ENCODE measurements around the gene PFKFB1. TPM values are rescaled to one million over a fixed set of nuclear protein-coding genes. Genes with fewer than 3 reads are reported as not detected.

PFKFB1 gene
- total RNA-seq, 1 experiment from 2014 or later, result 0.31 TPM

- no peak overlapping the region for H3K4me3 Mint-ChIP-seq (ENCODE audit: low read depth, unreplicated experiment)
- no peaks in the 10 kb centered on the region for H3K4me1 Mint-ChIP-seq (ENCODE audit: low read depth, unreplicated experiment)
- intact Hi-C loops (cut with micrococcal nuclease; ENCODE audit: unreplicated experiment), result no loop called here
- no TSS peak for BruUV-seq (replicated peaks)
- no peaks in the 10 kb centered on the region for H3K36me3 Mint-ChIP-seq (ENCODE audit: insufficient read depth, unreplicated experiment)
- CTCF ChIA-PET, result no interaction called here
- H3K9me3 Mint-ChIP-seq (ENCODE audit: low read depth, unreplicated experiment), result no peaks in the 10 kb centered on the region
- H3K27me3 Mint-ChIP-seq (ENCODE audit: unreplicated experiment), result no peaks in the 10 kb centered on the region
- no peak for DNase-seq
- H3K27ac Mint-ChIP-seq (ENCODE audit: unreplicated experiment), result no peak overlapping the region
- no peak for TF ChIP-seq CTCF (IDR thresholded peaks at IDR 0.05; ENCODE audit: unreplicated experiment)
These were observed 62.9 kb downstream of the PFKFB1 start for GRCh38 chrX:54931107-54931506.

DNA sequence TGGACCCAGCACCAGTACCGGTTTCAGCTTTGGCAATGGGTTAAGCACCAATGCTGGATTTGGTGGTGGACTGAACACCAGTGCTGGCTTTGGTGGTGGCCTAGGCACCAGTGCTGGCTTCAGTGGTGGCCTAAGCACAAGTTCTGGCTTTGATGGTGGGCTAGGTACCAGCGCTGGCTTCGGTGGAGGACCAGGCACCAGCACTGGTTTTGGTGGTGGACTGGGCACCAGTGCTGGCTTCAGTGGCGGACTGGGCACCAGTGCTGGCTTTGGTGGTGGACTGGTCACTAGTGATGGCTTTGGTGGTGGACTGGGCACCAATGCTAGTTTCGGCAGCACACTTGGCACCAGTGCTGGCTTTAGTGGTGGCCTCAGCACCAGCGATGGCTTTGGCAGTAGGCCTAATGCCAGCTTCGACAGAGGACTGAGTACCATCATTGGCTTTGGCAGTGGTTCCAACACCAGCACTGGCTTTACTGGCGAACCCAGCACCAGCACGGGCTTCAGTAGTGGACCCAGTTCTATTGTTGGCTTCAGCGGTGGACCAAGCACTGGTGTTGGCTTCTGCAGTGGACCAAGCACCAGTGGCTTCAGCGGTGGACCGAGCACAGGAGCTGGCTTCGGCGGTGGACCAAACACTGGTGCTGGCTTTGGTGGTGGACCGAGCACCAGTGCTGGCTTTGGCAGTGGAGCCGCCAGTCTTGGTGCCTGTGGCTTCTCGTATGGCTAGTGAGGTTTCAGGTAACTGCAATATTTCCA, 63.5 kb downstream of the PFKFB1 start:
- Mint-ChIP-seq H3K9me3 (ENCODE audit: low read depth, unreplicated experiment) (no peaks in the 10 kb centered on the region), H3K4me1 (ENCODE audit: low read depth, unreplicated experiment) (no peaks in the 10 kb centered on the region), H3K4me3 (ENCODE audit: low read depth, unreplicated experiment) (no peak overlapping the region), H3K27me3 (ENCODE audit: unreplicated experiment) (no peaks in the 10 kb centered on the region), H3K27ac (ENCODE audit: unreplicated experiment) (no peak overlapping the region), H3K36me3 (ENCODE audit: insufficient read depth, unreplicated experiment) (no peaks in the 10 kb centered on the region)
- intact Hi-C loops (cut with micrococcal nuclease; ENCODE audit: unreplicated experiment), result no loop called here
- BruUV-seq (replicated peaks), result no TSS peak
- DNase-seq, result no peak
- no peak for TF ChIP-seq CTCF (IDR thresholded peaks at IDR 0.05; ENCODE audit: unreplicated experiment)
- CTCF ChIA-PET, result no interaction called here

DNA sequence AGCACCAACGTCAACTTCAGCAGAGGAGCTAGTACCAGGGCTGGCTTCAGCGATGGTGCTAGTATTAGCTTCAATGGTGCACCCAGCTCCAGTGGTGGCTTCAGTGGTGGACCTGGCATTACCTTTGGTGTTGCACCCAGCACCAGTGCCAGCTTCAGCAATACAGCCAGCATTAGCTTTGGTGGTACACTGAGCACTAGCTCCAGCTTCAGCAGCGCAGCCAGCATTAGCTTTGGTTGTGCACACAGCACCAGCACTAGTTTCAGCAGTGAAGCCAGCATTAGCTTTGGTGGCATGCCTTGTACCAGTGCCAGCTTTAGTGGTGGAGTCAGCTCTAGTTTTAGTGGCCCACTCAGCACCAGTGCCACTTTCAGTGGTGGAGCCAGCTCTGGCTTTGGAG, 65.1 kb downstream of the PFKFB1 start:
- no peak overlapping the region for H3K27ac Mint-ChIP-seq (ENCODE audit: unreplicated experiment)
- intact Hi-C loops (cut with micrococcal nuclease; ENCODE audit: unreplicated experiment), result no loop called here
- H3K9me3 Mint-ChIP-seq (ENCODE audit: low read depth, unreplicated experiment), result no peaks in the 10 kb centered on the region
- H3K4me3 Mint-ChIP-seq (ENCODE audit: low read depth, unreplicated experiment), result no peak overlapping the region
- no TSS peak for BruUV-seq (replicated peaks)
- no peak for TF ChIP-seq CTCF (IDR thresholded peaks at IDR 0.05; ENCODE audit: unreplicated experiment)
- no peaks in the 10 kb centered on the region for H3K36me3 Mint-ChIP-seq (ENCODE audit: insufficient read depth, unreplicated experiment)
- H3K4me1 Mint-ChIP-seq (ENCODE audit: low read depth, unreplicated experiment), result no peaks in the 10 kb centered on the region
- no peak for DNase-seq
- H3K27me3 Mint-ChIP-seq (ENCODE audit: unreplicated experiment), result no peaks in the 10 kb centered on the region
- CTCF ChIA-PET, result no interaction called here

DNA sequence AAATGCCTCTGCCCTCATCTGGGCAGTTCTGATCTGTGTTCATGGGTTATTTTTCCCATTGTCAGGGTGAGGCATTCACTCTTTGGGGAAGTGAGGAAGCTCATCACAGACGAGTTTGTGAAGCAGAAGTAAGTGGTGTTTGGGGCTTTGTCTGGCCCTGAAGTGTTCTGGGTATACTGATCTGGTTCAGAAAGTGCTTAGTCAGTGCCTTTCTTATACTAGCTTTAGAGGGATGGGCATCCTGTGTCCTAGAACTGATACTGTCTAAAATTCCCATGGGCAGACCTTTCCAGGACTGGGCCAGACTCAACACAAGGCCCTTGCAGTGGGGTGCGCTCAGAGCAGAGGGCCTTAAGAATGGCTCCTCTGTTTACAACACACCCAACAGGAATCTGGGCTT, 67.0 kb downstream of the PFKFB1 start:
- Mint-ChIP-seq H3K4me1 (ENCODE audit: low read depth, unreplicated experiment) (no peaks in the 10 kb centered on the region), H3K4me3 (ENCODE audit: low read depth, unreplicated experiment) (no peak overlapping the region), H3K9me3 (ENCODE audit: low read depth, unreplicated experiment) (no peaks in the 10 kb centered on the region), H3K27me3 (ENCODE audit: unreplicated experiment) (peaks cover 10% of the 10 kb centered on the region), H3K36me3 (ENCODE audit: insufficient read depth, unreplicated experiment) (no peaks in the 10 kb centered on the region), H3K27ac (ENCODE audit: unreplicated experiment) (no peak overlapping the region)
- no peak for DNase-seq
- no TSS peak for BruUV-seq (replicated peaks)
- TF ChIP-seq CTCF (IDR thresholded peaks at IDR 0.05; ENCODE audit: unreplicated experiment), result no peak
- intact Hi-C loops (cut with micrococcal nuclease; ENCODE audit: unreplicated experiment), result no loop called here
- CTCF ChIA-PET, result no interaction called here

Measured in Calu3 (cell line).